ENCODE data around the gene BIRC6.
"Not testable (repeated sequence)": the region's sequence is repeated elsewhere in the genome, so short reads cannot be mapped to it uniquely, and the experiment has no call there.

Gene BIRC6

GRCh38 chr2:32355976-32356680 lies 695 bp upstream of the BIRC6 start:
- H3K9me3 Mint-ChIP-seq = no peaks in the 10 kb centered on the region
- peak overlapping the region; percentile 91 for H3K4me3 Mint-ChIP-seq
- peaks cover 4% of the 10 kb centered on the region for H3K27me3 Mint-ChIP-seq (ENCODE audit: low read depth, poor library complexity)
- DNase-seq = no peak
- H3K36me3 Mint-ChIP-seq (ENCODE audit: low read depth) = no peaks in the 10 kb centered on the region
- H3K4me1 Mint-ChIP-seq = peaks cover 39% of the 10 kb centered on the region
- peak overlapping the region; percentile 98 for H3K27ac Mint-ChIP-seq
- TF ChIP-seq, protein P1, sequence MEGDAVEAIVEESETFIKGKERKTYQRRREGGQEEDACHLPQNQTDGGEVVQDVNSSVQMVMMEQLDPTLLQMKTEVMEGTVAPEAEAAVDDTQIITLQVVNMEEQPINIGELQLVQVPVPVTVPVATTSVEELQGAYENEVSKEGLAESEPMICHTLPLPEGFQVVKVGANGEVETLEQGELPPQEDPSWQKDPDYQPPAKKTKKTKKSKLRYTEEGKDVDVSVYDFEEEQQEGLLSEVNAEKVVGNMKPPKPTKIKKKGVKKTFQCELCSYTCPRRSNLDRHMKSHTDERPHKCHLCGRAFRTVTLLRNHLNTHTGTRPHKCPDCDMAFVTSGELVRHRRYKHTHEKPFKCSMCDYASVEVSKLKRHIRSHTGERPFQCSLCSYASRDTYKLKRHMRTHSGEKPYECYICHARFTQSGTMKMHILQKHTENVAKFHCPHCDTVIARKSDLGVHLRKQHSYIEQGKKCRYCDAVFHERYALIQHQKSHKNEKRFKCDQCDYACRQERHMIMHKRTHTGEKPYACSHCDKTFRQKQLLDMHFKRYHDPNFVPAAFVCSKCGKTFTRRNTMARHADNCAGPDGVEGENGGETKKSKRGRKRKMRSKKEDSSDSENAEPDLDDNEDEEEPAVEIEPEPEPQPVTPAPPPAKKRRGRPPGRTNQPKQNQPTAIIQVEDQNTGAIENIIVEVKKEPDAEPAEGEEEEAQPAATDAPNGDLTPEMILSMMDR (IDR thresholded peaks at IDR 0.05) = no peak

- Mint-ChIP-seq H3K4me1 (peaks cover 39% of the 10 kb centered on the region), H3K4me3 (peak overlapping the region; percentile 94), H3K27me3 (ENCODE audit: low read depth, poor library complexity) (no peaks in the 10 kb centered on the region), H3K36me3 (ENCODE audit: low read depth) (peaks cover 14% of the 10 kb centered on the region), H3K27ac (peak overlapping the region; percentile 98), H3K9me3 (no peaks in the 10 kb centered on the region)
- TF ChIP-seq, protein P1 (IDR thresholded peaks at IDR 0.05) = no peak
- DNase-seq = peak; percentile 61
Measured at GRCh38 chr2:32357318-32358110, 691 bp downstream of the BIRC6 start.

GRCh38 chr2:32358111-32358482 lies 1.3 kb downstream of the BIRC6 start:
- peak overlapping the region; percentile 94 for H3K4me3 Mint-ChIP-seq
- H3K27me3 Mint-ChIP-seq (ENCODE audit: low read depth, poor library complexity) = no peaks in the 10 kb centered on the region
- peaks cover 39% of the 10 kb centered on the region for H3K4me1 Mint-ChIP-seq
- TF ChIP-seq, protein P1 (IDR thresholded peaks at IDR 0.05) = no peak
- peak overlapping the region; percentile 98 for H3K27ac Mint-ChIP-seq
- DNase-seq = no peak
- H3K36me3 Mint-ChIP-seq (ENCODE audit: low read depth) = peaks cover 15% of the 10 kb centered on the region
- H3K9me3 Mint-ChIP-seq = no peaks in the 10 kb centered on the region

DNA sequence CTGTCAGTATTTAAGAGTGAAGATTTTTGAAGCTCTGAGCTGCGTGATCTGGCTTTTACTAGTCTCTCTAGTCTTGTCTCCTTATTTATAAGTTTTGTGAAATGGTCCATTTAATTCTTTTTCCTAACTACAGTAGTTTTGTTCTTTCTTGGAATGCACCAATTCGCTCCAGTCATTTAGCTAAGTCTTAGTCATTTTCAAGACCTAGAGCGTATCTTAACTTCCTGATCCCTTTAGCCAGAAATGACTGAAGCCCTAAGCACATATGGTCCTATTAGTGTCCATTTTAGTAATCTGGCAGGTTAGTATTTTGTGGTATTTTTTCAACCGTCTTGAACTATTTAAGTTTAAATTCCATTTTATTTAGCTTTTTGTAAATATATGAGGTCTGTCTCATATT lies 3.6 kb downstream of the BIRC6 start:
- H3K9me3 Mint-ChIP-seq = no peaks in the 10 kb centered on the region
- H3K27me3 Mint-ChIP-seq (ENCODE audit: low read depth, poor library complexity) = no peaks in the 10 kb centered on the region
- H3K4me3 Mint-ChIP-seq = no peak overlapping the region
- H3K27ac Mint-ChIP-seq = no peak overlapping the region
- no peak for DNase-seq
- peaks cover 35% of the 10 kb centered on the region for H3K36me3 Mint-ChIP-seq (ENCODE audit: low read depth)
- H3K4me1 Mint-ChIP-seq = peaks cover 34% of the 10 kb centered on the region
- TF ChIP-seq, protein P1 (IDR thresholded peaks at IDR 0.05) = no peak

DNA sequence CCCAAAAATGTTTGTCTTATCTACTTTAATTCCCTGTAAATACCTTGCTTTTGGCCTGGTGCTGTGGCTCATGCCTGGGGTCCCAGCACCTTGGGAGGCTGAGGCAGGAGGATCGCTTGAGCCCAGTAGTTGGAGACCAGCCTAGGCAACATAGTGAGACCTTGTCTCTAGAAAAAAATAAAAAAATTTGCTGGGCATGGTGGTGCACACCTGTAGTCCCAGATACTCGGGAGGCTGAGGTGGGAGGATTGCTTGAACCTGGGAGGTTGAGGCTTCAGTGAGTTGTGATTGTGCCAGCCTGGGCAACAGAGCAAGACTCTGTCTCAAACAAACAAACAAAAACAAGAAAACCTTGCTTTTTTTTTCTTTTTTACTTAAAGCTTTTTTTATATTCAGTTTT lies 6.2 kb downstream of the BIRC6 start:
- not testable (repeated sequence) for H3K27ac Mint-ChIP-seq; H3K4me3 Mint-ChIP-seq; DNase-seq; H3K9me3 Mint-ChIP-seq; H3K27me3 Mint-ChIP-seq (ENCODE audit: low read depth, poor library complexity)
- Mint-ChIP-seq H3K4me1 (peaks cover 26% of the 10 kb centered on the region), H3K36me3 (ENCODE audit: low read depth) (peaks cover 53% of the 10 kb centered on the region)

GRCh38 chr2:32363597-32363996 lies 6.8 kb downstream of the BIRC6 start:
- H3K36me3 Mint-ChIP-seq (ENCODE audit: low read depth) = peaks cover 54% of the 10 kb centered on the region
- H3K9me3 Mint-ChIP-seq = peaks cover 4% of the 10 kb centered on the region
- H3K4me1 Mint-ChIP-seq = peaks cover 20% of the 10 kb centered on the region
- no peaks in the 10 kb centered on the region for H3K27me3 Mint-ChIP-seq (ENCODE audit: low read depth, poor library complexity)
- TF ChIP-seq, protein P1 (IDR thresholded peaks at IDR 0.05) = no peak
- DNase-seq = no peak
- no peak overlapping the region for H3K4me3 Mint-ChIP-seq
- H3K27ac Mint-ChIP-seq = no peak overlapping the region

DNA sequence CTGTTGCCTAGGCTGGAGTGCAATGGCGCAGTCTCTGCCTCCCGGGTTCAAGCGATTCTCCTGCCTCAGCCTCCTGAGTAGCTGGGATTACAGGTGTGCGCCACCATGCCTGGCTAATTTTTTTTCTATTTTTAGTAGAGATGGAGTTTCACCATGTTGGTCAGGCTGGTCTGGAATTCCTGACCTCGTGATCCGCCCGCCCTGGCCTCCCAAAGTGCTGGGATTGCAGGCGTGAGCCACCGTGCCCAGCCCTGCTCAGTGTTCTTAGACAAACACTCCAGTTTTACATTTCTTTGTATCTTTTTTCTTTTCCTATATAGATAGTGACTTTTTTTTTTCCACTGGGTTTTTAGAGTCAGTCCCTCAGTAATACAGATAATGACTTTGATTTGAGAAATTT lies 7.5 kb downstream of the BIRC6 start:
- not testable (repeated sequence) for H3K9me3 Mint-ChIP-seq; H3K4me3 Mint-ChIP-seq; DNase-seq; H3K27me3 Mint-ChIP-seq (ENCODE audit: low read depth, poor library complexity); H3K27ac Mint-ChIP-seq
- peaks cover 59% of the 10 kb centered on the region for H3K36me3 Mint-ChIP-seq (ENCODE audit: low read depth)
- H3K4me1 Mint-ChIP-seq = peaks cover 13% of the 10 kb centered on the region

DNA sequence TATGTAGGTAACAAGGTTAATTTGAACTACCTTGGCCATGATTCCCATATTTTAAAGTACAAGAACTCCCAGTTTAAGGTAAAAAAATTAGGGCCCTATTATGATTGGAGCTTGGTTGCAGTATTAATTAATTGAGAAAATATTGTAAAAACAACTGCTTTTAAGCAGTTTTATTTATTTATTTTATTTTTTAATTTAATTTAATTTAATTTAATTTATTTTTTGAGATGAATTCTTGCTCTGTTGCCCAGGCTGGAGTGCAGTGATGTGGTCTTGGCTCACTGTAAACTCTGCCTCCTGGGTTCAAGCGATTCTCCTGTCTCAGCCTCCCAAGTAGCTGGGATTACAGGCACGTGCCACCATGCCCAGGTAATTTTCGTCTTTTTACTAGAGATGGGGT lies 8.9 kb downstream of the BIRC6 start:
- H3K27ac Mint-ChIP-seq; H3K27me3 Mint-ChIP-seq (ENCODE audit: low read depth, poor library complexity); H3K9me3 Mint-ChIP-seq; DNase-seq; H3K4me1 Mint-ChIP-seq; H3K4me3 Mint-ChIP-seq: not testable (repeated sequence)
- H3K36me3 Mint-ChIP-seq (ENCODE audit: low read depth) = peaks cover 59% of the 10 kb centered on the region

Data from nephron progenitor cell (in vitro differentiated cells).